GM19328 (cell line): ENCODE results near the gene NOP9.
A peak's percentile ranks its signal among the peaks of the same experiment; 100 is the strongest.

Experiments used
- ATAC-seq: cut with Tn5 transposase; IDR thresholded peaks from one replicate; pipeline ENCODE4 v1.9.1; 2021; ENCODE audit warnings: mild to moderate bottlenecking, moderate library complexity; ENCODE audit not compliant: unreplicated experiment

The NOP9 gene

DNA sequence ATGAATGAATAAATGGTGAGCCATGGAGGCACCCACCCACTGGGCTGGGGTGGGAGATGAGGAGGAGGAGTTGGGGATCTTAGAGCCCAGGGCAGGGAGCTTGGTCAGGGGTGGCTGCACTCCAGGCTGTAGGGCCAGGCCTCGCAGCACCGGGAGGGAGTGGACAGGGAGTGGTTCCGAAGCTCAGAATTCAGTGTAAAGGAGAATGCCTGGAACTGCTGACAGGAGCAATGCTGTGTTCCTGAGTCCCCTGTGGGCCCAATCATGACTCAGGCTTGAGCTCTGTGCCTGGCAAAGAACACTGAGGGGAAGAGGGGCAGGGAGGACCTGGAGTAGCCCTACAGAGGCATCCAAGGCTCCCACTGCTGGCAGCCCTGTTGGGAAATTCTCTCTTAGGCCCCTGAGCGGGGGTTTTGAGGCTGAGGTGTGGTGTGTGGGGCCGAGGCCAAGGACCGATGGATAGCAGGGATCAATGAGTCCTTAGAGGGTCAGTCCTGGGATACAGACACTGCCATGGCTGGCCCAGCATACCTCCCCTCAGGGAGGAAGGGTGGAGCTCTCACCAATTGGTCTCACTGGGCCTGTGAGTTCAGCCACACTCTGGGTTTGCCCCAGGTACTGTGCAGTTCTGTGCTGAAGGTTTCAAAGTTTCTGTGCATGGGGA lies 18.7 kb upstream of the NOP9 start:
- no peak for ATAC-seq

DNA sequence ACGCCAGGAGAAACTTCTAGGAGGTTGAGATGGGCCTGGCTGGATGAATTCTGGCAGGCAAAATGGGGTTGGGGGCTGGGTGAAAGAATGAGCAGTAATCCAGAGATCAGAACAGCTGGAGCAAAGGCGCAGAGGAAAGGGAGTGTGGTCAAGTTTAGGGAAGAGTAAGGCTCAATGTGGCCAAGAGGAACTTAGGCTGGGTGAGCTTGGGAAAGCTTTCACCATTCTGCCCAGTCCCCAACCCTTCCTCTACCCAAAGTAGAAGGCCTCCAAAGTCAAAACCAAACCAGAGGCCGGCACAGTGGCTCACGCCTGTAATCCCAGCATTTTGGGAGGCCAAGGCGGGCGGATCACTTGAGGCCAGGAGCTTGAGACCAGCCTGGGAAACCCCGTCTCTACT lies 18.0 kb upstream of the NOP9 start:
- no peak for ATAC-seq

DNA sequence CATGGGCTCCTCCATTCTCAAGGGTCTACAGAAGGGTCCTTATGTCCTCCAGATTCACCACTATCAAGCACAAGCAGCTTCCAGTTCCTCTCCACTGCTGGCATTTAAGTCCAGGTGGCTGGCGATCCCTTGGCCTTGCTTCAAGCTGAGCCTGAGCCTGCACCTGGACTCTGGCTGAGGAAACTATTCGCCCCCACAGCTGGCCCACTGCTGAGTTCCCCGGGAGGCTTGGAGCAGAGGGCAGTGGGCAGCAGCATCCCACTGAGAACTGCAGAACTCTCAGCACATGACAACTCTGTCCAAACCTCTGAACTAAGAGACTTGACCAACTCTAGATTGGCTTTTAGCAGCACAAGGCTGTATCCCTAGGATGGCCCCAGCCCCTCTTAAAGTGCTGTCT lies 16.9 kb upstream of the NOP9 start:
- no peak for ATAC-seq

DNA sequence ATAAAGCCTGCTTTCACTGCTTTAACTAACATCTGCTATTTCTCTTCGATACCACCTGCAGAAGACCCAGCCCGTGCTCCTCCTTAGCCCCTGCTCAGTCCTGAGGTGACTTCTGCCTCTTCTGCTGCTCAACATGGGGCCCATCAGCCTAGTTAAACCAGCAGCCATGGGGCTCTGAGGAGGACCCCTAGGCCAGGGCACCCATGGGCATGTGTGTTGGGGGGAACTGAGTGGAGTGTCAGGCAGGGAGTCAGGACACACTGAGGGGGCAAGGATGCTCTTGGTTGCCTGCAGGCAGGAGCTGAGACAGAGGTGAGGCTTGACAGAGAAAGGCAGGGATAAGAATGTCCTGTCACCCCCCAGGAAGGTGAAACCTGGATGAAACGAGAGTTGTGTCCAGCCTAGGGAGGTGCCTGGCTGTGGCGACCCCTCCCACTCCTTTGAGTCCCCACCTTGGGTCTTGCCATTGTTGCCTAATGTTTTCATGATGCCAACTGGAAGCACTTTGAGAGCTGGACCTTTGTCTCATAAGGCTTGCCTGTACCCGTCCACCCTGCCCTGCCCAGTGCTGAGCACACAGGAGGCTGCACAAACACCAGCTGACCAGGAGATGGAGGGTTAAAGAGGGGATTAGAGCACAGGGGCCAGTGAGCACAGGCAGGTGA lies 15.7 kb upstream of the NOP9 start:
- ATAC-seq = no peak

DNA sequence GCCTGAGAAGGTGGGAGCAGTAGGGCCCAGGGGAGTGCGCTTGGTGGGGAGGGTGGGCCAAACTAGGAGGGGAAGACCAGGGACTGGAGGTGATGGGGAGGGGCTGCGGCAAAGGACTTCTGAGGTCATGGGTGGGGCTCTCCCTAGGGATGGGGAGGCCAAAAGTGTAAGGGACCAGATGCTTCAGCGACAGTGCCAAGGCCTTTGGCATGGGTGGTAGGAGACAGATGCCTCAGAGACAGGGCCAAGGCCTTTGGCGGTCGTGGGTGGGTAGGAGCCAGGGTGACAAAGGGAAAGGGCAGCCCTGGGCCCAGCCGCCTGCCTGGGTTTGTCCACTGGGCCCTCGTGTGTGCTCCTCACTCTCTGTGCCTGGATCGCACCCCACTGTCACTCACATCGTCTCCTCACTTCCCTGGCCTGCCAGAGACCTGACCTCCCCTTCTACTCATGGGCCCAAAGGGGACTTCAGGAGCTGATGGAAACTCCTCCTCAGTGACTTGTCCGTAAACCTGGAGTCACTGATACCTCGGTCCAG lies 15.1 kb upstream of the NOP9 start:
- ATAC-seq = no peak

GRCh38 chr14:24285351-24285750 lies 14.3 kb upstream of the NOP9 start:
- ATAC-seq = no peak

GRCh38 chr14:24286996-24287395 lies 12.7 kb upstream of the NOP9 start:
- ATAC-seq = no peak

- ATAC-seq = peak; percentile 57
These were observed 9.9 kb upstream of the NOP9 start for GRCh38 chr14:24289649-24290280.

- ATAC-seq = no peak
These were observed 8.9 kb upstream of the NOP9 start for GRCh38 chr14:24290746-24291145.

- ATAC-seq = no peak
These were observed 8.1 kb upstream of the NOP9 start for GRCh38 chr14:24291446-24292117.

DNA sequence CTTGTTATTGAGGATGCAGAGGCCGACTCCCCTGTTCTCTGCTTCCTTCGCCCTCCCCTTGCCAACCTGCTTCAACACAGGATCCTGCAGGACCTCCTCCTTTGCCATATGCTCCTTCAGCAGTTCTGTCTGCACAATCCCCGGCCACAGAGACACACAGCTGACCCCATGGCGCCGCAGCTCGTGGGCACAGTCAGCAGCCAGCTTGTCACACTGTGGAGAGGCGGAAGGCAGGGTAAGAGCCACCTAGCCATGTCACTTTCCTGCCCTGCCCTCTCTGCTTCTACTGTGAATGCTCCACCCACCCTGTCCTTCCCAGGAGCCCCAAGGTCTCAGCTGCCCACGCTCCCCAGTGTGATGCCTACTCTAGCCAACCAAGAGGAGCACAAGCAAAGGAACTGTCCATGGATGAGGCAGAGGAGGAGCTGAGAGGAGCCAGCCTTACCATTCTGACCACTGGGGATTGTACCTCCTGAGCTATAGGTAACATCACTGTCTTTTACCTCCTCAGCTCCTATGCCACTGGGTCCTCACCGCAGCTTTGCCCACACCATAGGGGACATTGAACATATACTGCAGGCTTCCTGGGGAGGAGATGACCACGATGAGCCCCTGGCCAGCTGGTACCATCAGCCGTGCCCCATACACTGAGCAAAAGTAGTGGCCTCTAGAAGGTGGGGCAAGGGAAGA lies 7.4 kb upstream of the NOP9 start:
- ATAC-seq = no peak

DNA sequence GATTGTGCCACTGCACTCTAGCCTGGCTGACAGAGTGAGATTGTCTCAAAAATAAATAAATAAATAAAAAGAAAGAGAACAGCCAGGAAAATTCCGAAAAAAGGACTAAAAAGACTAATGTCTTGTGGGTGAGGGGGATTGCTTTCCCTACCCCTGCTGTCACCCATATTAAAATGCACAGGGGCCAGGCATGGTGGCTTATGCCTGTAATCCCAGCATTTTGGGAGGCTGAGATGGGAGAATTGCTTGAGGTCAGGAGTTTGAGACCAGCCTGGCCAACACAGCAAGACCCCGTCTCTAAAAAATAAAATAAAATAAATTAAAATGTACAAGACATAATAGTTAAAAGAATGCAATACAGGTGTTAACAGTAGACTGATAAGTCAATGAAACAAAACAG lies 6.1 kb upstream of the NOP9 start:
- no peak for ATAC-seq

DNA sequence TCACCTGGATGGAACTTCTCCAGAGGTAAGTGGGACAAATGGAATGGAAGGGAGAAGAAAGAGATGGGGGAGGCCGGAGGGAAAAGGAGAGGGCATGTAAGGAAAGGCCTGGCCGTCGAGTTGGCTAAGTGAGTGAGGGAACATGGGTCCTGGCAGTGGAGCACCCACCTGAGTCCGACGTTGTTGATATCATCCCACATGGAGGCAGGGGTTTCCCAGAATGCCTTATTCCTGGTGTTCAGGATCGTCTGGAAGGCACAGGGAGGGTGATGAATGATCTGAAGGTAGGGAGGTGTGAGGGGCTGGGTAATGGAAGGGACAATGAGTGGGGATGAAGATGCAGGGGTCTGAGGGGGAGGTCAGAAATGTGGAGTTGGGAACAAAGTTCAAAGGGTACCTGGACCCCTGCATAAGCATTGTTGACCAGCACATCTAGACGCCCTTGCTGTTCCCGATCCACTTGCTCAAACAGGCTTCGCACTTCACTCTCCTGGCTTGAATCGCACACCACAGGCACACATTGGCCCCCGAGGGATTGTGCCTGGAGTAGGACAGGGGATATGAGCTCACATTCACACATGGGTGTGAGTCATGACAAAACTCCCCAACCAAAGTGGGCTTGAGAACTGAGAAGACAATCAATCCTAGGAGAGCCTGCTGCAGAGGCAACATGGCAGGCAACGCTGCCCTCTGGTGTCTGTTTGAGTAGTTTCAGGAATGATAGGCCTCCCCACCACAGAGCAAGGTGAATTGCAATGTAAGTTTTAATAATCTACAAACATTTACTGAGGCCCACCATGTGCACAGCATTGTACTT lies 3.1 kb upstream of the NOP9 start:
- peak; percentile 47 for ATAC-seq

GRCh38 chr14:24297190-24297964 lies 2.3 kb upstream of the NOP9 start:
- ATAC-seq = peak; percentile 10

DNA sequence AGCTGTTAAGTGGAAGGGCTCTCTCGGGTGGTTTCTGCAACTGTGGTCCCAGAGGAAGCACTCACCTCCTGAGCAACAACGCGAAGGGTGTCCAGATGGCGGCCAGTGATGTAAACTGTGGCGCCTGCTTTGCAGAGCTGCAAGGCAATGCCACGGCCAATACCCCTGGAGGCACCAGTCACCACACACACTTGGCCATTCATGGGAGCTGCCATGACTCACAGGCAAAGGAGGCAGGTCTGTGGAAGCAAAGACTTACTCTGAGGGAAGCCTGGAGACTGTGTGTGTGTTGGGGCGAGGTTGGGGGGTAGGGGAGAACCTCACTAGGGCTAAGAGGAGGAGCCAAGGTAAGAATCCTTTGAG lies 777 bp upstream of the NOP9 start:
- ATAC-seq = no peak

GRCh38 chr14:24300326-24300980 lies 803 bp downstream of the NOP9 start:
- ATAC-seq = no peak

DNA sequence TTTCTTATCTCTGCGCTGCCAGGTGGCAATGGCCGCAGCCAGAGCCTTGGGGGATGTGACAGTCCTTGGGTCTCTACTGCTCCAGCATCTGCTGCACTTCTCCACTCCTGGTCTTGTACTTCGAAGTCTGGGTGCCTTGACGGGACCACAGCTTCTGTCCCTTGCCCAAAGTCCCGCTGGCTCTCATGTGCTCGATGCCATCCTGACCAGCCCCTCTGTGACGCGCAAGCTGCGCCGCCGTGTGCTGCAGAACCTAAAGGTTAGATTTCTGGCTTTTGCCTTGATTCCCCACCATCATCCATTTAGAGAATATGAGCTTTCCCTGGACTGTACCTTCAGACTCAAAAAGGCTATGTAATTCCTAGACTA lies 4.4 kb downstream of the NOP9 start:
- no peak for ATAC-seq

GRCh38 chr14:24307156-24307574 lies 7.5 kb downstream of the NOP9 start:
- no peak for ATAC-seq
